DND-41 (cell line): ENCODE data around the gene CRYGB.

ENCODE experiments used
- ATAC-seq: fragments of 200-7000 bp; cut with Tn5 transposase; 3 replicates; pipeline ENCODE4 v1.9.1; 2021; ENCODE audit warnings: low read depth; ENCODE audit not compliant: insufficient read depth
- DNase-seq: peaks from one replicate; pipeline ENCODE4 v3.0.0-alpha.2; 2020
- H2AFZ ChIP-seq: 2 replicates; pipeline ENCODE4 v1.6.0; 2012; ENCODE audit warnings: low read depth, low read length
- H3K27ac ChIP-seq: 2 replicates; pipeline ENCODE4 v1.5.1; 2012; ENCODE audit warnings: low read length, inconsistent platforms
- H3K27me3 ChIP-seq: fragments of 200-600 bp; sonication (generic); 2 replicates; pipeline ENCODE4 v1.6.0; 2012; ENCODE audit warnings: low read length, mild to moderate bottlenecking, inconsistent platforms; ENCODE audit not compliant: insufficient read depth, poor library complexity
- H3K36me3 ChIP-seq: 2 replicates; pipeline ENCODE4 v1.5.1; 2012; ENCODE audit warnings: low read length, inconsistent platforms; ENCODE audit not compliant: insufficient read depth
- H3K4me1 ChIP-seq: 2 replicates; pipeline ENCODE4 v1.5.1; 2012; ENCODE audit warnings: mild to moderate bottlenecking, low read length; ENCODE audit not compliant: insufficient read depth
- H3K4me2 ChIP-seq: 2 replicates; pipeline ENCODE4 v1.6.0; 2012; ENCODE audit warnings: mild to moderate bottlenecking, moderate library complexity, low read length, inconsistent platforms; ENCODE audit not compliant: insufficient read depth
- H3K4me3 ChIP-seq, 2 experiments: fragments of 200-600 bp in 1 of 2; shearing (Covaris generic) in 1 of 2; 2 replicates each; pipeline ENCODE4 v1.5.1; 2012 to 2016; ENCODE audit warnings: inconsistent platforms in 2 of 2, low read length in 2 of 2, mild to moderate bottlenecking in 2 of 2, low read depth in 1 of 2, moderate library complexity in 1 of 2
- H3K79me2 ChIP-seq: 2 replicates; pipeline ENCODE4 v1.6.0; 2012; ENCODE audit warnings: low read length, inconsistent platforms; ENCODE audit not compliant: insufficient read depth
- H3K9ac ChIP-seq: 2 replicates; pipeline ENCODE4 v1.6.0; 2012; ENCODE audit warnings: low read depth, mild to moderate bottlenecking, inconsistent platforms, low read length, moderate library complexity
- H3K9me3 ChIP-seq: 2 replicates; pipeline ENCODE4 v1.5.1; 2012; ENCODE audit warnings: low read length, moderate library complexity, mild to moderate bottlenecking, inconsistent platforms; ENCODE audit not compliant: insufficient read depth, severe bottlenecking
- H4K20me1 ChIP-seq: 2 replicates; pipeline ENCODE4 v1.6.0; 2012; ENCODE audit warnings: low read length; ENCODE audit not compliant: insufficient read depth
- CTCF ChIP-seq: IDR thresholded peaks from 2 replicates; pipeline ENCODE4 v1.5.1; 2012; ENCODE audit warnings: borderline replicate concordance, low read length, moderate library complexity, mild to moderate bottlenecking; ENCODE audit not compliant: poor library complexity, severe bottlenecking; ENCODE audit errors: extremely low read depth
- EZH2 ChIP-seq: IDR thresholded peaks from 3 replicates; pipeline ENCODE4 v1.6.1; 2012; ENCODE audit warnings: borderline replicate concordance, low read depth, mild to moderate bottlenecking, moderate library complexity, low read length, inconsistent platforms; ENCODE audit not compliant: severe bottlenecking

CRYGB gene

GRCh38 chr2:208146006-208146405 is at the start of gene CRYGB:
Gene CRYGB, minus strand, starts transcription at chr2:208146158. Its CDS starts 38 bp downstream, at chr2:208146120.
- no peaks in the 10 kb centered on the region for H3K4me1 ChIP-seq
- no peak within 1 kb of the TSS for H3K9ac ChIP-seq
- DNase-seq (no peak), ATAC-seq (no peak)
- H3K9me3 ChIP-seq, result no peaks in the 10 kb centered on the region
- H4K20me1 ChIP-seq, result no peaks in the 10 kb centered on the region
- no peak within 1 kb of the TSS for H2AFZ ChIP-seq
- H3K4me2 ChIP-seq, result no peak within 1 kb of the TSS
- TF ChIP-seq CTCF (no peak), EZH2 (no peak)
- H3K4me3 ChIP-seq, result no peak within 1 kb of the TSS
- no peaks in the 10 kb centered on the region for H3K79me2 ChIP-seq
- no peak within 1 kb of the TSS for H3K27ac ChIP-seq
- no peaks in the 10 kb centered on the region for H3K27me3 ChIP-seq
- H3K36me3 ChIP-seq, result no peaks in the 10 kb centered on the region

- Histone ChIP-seq H3K9ac (no peak overlapping the region), H2AFZ (no peak overlapping the region), H3K36me3 (no peaks in the 10 kb centered on the region), H3K27ac (no peak overlapping the region), H3K9me3 (no peaks in the 10 kb centered on the region), H3K4me2 (no peak overlapping the region), H4K20me1 (no peaks in the 10 kb centered on the region), H3K4me1 (no peaks in the 10 kb centered on the region), H3K79me2 (no peaks in the 10 kb centered on the region), H3K27me3 (peaks cover 3% of the 10 kb centered on the region), H3K4me3 (no peak overlapping the region)
- DNase-seq (no peak), ATAC-seq (no peak)
- TF ChIP-seq EZH2, result no peak
- TF ChIP-seq CTCF, result no peak
These were observed 49.6 kb upstream of the CRYGB start for GRCh38 chr2:208195531-208195930.

- no peak for TF ChIP-seq EZH2
- TF ChIP-seq CTCF, result no peak
- Histone ChIP-seq H3K27me3 (peaks cover 3% of the 10 kb centered on the region), H3K9me3 (no peaks in the 10 kb centered on the region), H3K27ac (no peak overlapping the region), H3K79me2 (no peaks in the 10 kb centered on the region), H3K4me2 (no peak overlapping the region), H3K36me3 (no peaks in the 10 kb centered on the region), H3K4me1 (no peaks in the 10 kb centered on the region), H3K4me3 (no peak overlapping the region), H2AFZ (no peak overlapping the region), H4K20me1 (no peaks in the 10 kb centered on the region), H3K9ac (no peak overlapping the region)
- DNase-seq (no peak), ATAC-seq (no peak)
These were observed 46.8 kb upstream of the CRYGB start for GRCh38 chr2:208192611-208193236.
